Osteoblast (primary cell): ENCODE measurements around the gene PTPRN2. TPM values are rescaled to one million over a fixed set of nuclear protein-coding genes. Genes with fewer than 3 reads are reported as not detected.

Experiments used
- DNase-seq: peaks from one replicate; pipeline ENCODE4 v3.0.0; 2011; ENCODE audit warnings: low spot score, mixed read lengths; ENCODE audit not compliant: insufficient read length; ENCODE audit errors: missing footprints
- H2AFZ ChIP-seq: 2 replicates; pipeline ENCODE4 v1.6.0; 2011; ENCODE audit warnings: mild to moderate bottlenecking, low read length
- H3K27ac ChIP-seq: 2 replicates; pipeline ENCODE4 v1.5.1; 2011; ENCODE audit warnings: mild to moderate bottlenecking, low read depth, low read length, moderate library complexity
- H3K27me3 ChIP-seq: 2 replicates; pipeline ENCODE4 v1.6.0; 2012; ENCODE audit warnings: mild to moderate bottlenecking, control low read depth, inconsistent platforms, low read length, moderate library complexity; ENCODE audit not compliant: insufficient read depth
- H3K36me3 ChIP-seq: 2 replicates; pipeline ENCODE4 v1.5.1; 2011; ENCODE audit warnings: mild to moderate bottlenecking, low read length, control low read depth, moderate library complexity; ENCODE audit not compliant: insufficient read depth
- H3K4me1 ChIP-seq: 2 replicates; pipeline ENCODE4 v1.5.1; 2011; ENCODE audit warnings: mild to moderate bottlenecking, low read length, control low read depth, moderate library complexity; ENCODE audit not compliant: insufficient read depth
- H3K4me2 ChIP-seq: 2 replicates; pipeline ENCODE4 v1.6.0; 2011; ENCODE audit warnings: mild to moderate bottlenecking, low read length; ENCODE audit not compliant: insufficient read depth
- H3K4me3 ChIP-seq: fragments of 200-600 bp; sonication (generic); 3 replicates; pipeline ENCODE4 v1.5.1; 2012; ENCODE audit warnings: mild to moderate bottlenecking, low read length, inconsistent platforms; ENCODE audit not compliant: insufficient read depth
- H3K79me2 ChIP-seq: 2 replicates; pipeline ENCODE4 v1.6.0; 2012; ENCODE audit warnings: mild to moderate bottlenecking, low read length, control low read depth, inconsistent platforms; ENCODE audit not compliant: insufficient read depth
- H3K9me3 ChIP-seq: 2 replicates; pipeline ENCODE4 v1.5.1; 2011; ENCODE audit warnings: low read depth, low read length, control low read depth
- H4K20me1 ChIP-seq: 2 replicates; pipeline ENCODE4 v1.6.0; 2012; ENCODE audit warnings: mild to moderate bottlenecking, low read length, control low read depth; ENCODE audit not compliant: insufficient read depth
- total RNA-seq: library from RNA; depleted of rRNA; stranded (reverse); fragments of >200 nt; gene quantifications from 2 replicates; pipeline ENCODE4 v1.2.3, GENCODE V29; 2012
- TF ChIP-seq, protein P1 (sequence below): IDR thresholded peaks from 2 replicates; pipeline ENCODE4 v1.5.1; 2011; ENCODE audit warnings: mild to moderate bottlenecking, low read depth, low read length, moderate library complexity; ENCODE audit errors: extremely low read depth

PTPRN2 gene
- total RNA-seq, 1 donor = 0.36 TPM

- DNase-seq = no peak
- Histone ChIP-seq H3K27me3 (no peaks in the 10 kb centered on the region), H3K4me2 (no peak overlapping the region), H4K20me1 (no peaks in the 10 kb centered on the region), H3K79me2 (no peaks in the 10 kb centered on the region), H3K4me1 (no peaks in the 10 kb centered on the region), H2AFZ (no peak overlapping the region), H3K4me3 (no peak overlapping the region), H3K9me3 (no peaks in the 10 kb centered on the region), H3K36me3 (no peaks in the 10 kb centered on the region), H3K27ac (no peak overlapping the region)
- TF ChIP-seq, protein P1, sequence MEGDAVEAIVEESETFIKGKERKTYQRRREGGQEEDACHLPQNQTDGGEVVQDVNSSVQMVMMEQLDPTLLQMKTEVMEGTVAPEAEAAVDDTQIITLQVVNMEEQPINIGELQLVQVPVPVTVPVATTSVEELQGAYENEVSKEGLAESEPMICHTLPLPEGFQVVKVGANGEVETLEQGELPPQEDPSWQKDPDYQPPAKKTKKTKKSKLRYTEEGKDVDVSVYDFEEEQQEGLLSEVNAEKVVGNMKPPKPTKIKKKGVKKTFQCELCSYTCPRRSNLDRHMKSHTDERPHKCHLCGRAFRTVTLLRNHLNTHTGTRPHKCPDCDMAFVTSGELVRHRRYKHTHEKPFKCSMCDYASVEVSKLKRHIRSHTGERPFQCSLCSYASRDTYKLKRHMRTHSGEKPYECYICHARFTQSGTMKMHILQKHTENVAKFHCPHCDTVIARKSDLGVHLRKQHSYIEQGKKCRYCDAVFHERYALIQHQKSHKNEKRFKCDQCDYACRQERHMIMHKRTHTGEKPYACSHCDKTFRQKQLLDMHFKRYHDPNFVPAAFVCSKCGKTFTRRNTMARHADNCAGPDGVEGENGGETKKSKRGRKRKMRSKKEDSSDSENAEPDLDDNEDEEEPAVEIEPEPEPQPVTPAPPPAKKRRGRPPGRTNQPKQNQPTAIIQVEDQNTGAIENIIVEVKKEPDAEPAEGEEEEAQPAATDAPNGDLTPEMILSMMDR = no peak
Observed at GRCh38 chr7:158538156-158538946, 49.3 kb downstream of the PTPRN2 start.

GRCh38 chr7:158537516-158537882 lies 50.1 kb downstream of the PTPRN2 start:
- Histone ChIP-seq H3K9me3 (no peaks in the 10 kb centered on the region), H3K79me2 (no peaks in the 10 kb centered on the region)

GRCh38 chr7:158536871-158537515 lies 50.6 kb downstream of the PTPRN2 start:
- Histone ChIP-seq H3K27me3 (no peaks in the 10 kb centered on the region), H3K4me2 (no peak overlapping the region), H3K79me2 (no peaks in the 10 kb centered on the region), H3K4me1 (no peaks in the 10 kb centered on the region), H4K20me1 (no peaks in the 10 kb centered on the region), H3K9me3 (no peaks in the 10 kb centered on the region), H2AFZ (no peak overlapping the region), H3K36me3 (no peaks in the 10 kb centered on the region), H3K27ac (no peak overlapping the region), H3K4me3 (no peak overlapping the region)
- no peak for DNase-seq
- TF ChIP-seq, protein P1 = no peak

More at GRCh38 chr7:158537516-158537882, 50.1 kb downstream of the PTPRN2 start:
- H3K27ac ChIP-seq = no peak overlapping the region
- H2AFZ ChIP-seq = no peak overlapping the region
- no peak overlapping the region for H3K4me2 ChIP-seq
- H3K4me1 ChIP-seq = no peaks in the 10 kb centered on the region
- H4K20me1 ChIP-seq = no peaks in the 10 kb centered on the region
- TF ChIP-seq, protein P1 = no peak
- no peak overlapping the region for H3K4me3 ChIP-seq
- DNase-seq = no peak
- H3K36me3 ChIP-seq = no peaks in the 10 kb centered on the region
- H3K27me3 ChIP-seq = no peaks in the 10 kb centered on the region

DNA sequence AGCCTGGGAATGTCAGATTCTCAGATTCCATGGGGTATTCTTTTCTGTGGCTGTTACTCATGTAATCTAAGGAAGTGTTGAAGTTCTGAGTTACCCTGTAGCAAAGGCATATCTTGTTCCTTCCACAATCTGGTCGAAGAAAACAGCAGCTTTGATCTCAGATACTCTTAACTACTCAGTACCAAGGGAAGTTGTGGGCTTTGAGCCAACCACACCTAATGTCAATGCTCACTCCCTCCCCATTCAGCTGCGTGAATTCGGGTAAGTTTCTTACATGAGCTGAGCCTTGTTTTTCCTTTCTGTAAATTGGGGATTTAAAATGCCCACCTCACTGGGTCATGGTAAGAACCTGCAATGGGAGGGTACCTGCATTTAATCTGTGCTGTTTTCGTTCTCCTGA lies 52.5 kb downstream of the PTPRN2 start:
- no peak for DNase-seq
- TF ChIP-seq, protein P1 = no peak
- Histone ChIP-seq H3K4me2 (no peak overlapping the region), H4K20me1 (no peaks in the 10 kb centered on the region), H2AFZ (no peak overlapping the region), H3K4me3 (no peak overlapping the region), H3K27ac (no peak overlapping the region), H3K79me2 (no peaks in the 10 kb centered on the region), H3K9me3 (no peaks in the 10 kb centered on the region), H3K36me3 (no peaks in the 10 kb centered on the region), H3K4me1 (no peaks in the 10 kb centered on the region), H3K27me3 (no peaks in the 10 kb centered on the region)
